GM23338 (cell line): ENCODE data around the gene PTPN20. TPM values are rescaled to one million over a fixed set of nuclear protein-coding genes. Genes with fewer than 3 reads are reported as not detected.

Source experiments
- ATAC-seq: fragments of 200-7000 bp; cut with Tn5 transposase; 3 replicates; pipeline ENCODE4 v1.9.1; 2020
- DNase-seq: peaks from one replicate; pipeline ENCODE4 v3.0.0-alpha.2; 2015; ENCODE audit warnings: low spot score
- H2AFZ ChIP-seq: fragments of 200-600 bp; sonication (generic); 2 replicates; pipeline ENCODE4 v1.8.0; 2016; ENCODE audit warnings: antibody characterized with exemption, mild to moderate bottlenecking, moderate library complexity
- H3F3A ChIP-seq: fragments of 200-600 bp; sonication (generic); replicated peaks from 2 replicates; pipeline ENCODE4 v1.8.0; 2017; ENCODE audit warnings: antibody characterized with exemption, mixed run types, low read depth
- H3K27ac ChIP-seq: fragments of 200-600 bp; sonication (generic); 2 replicates; pipeline ENCODE4 v1.6.1; 2016; ENCODE audit warnings: low read depth
- H3K27me3 ChIP-seq: fragments of 200-600 bp; sonication (generic); 2 replicates; pipeline ENCODE4 v1.8.0; 2016; ENCODE audit warnings: mild to moderate bottlenecking, mixed run types, moderate library complexity; ENCODE audit not compliant: insufficient read depth
- H3K36me3 ChIP-seq: fragments of 200-600 bp; sonication (generic); 2 replicates; pipeline ENCODE4 v1.8.0; 2016; ENCODE audit warnings: mild to moderate bottlenecking; ENCODE audit not compliant: insufficient read depth
- H3K4me1 ChIP-seq: fragments of 200-600 bp; sonication (generic); 2 replicates; pipeline ENCODE4 v1.8.0; 2016; ENCODE audit warnings: mild to moderate bottlenecking, moderate library complexity; ENCODE audit not compliant: insufficient read depth
- H3K4me2 ChIP-seq: fragments of 200-600 bp; sonication (generic); 2 replicates; pipeline ENCODE4 v1.7.1; 2017; ENCODE audit warnings: mixed run types
- H3K4me3 ChIP-seq: fragments of 200-600 bp; sonication (generic); 2 replicates; pipeline ENCODE4 v1.6.1; 2016; ENCODE audit warnings: mixed run types
- H3K79me2 ChIP-seq: fragments of 200-600 bp; sonication (generic); replicated peaks from 2 replicates; pipeline ENCODE4 v1.8.0; 2017; ENCODE audit warnings: mild to moderate bottlenecking; ENCODE audit not compliant: insufficient read depth
- H3K9me2 ChIP-seq: fragments of 200-600 bp; sonication (generic); 2 replicates; pipeline ENCODE4 v1.8.0; 2017; ENCODE audit not compliant: insufficient read depth
- H4K20me1 ChIP-seq: fragments of 200-600 bp; sonication (generic); replicated peaks from 2 replicates; pipeline ENCODE4 v1.8.0; 2017; ENCODE audit warnings: mild to moderate bottlenecking; ENCODE audit not compliant: insufficient read depth
- H3K27ac Mint-ChIP-seq: 2 replicates; pipeline ENCODE4 v1.8.0; 2020; ENCODE audit warnings: inconsistent platforms, mild to moderate bottlenecking, moderate library complexity, mixed read lengths
- H3K27me3 Mint-ChIP-seq: 3 replicates; pipeline ENCODE4 v1.8.0; 2022; ENCODE audit warnings: low read depth, mild to moderate bottlenecking, moderate library complexity, mixed read lengths, inconsistent platforms; ENCODE audit not compliant: insufficient read depth, poor library complexity
- H3K36me3 Mint-ChIP-seq: 3 replicates; pipeline ENCODE4 v1.8.0; 2021; ENCODE audit warnings: low read depth, mild to moderate bottlenecking, inconsistent platforms, moderate library complexity, mixed read lengths
- H3K4me1 Mint-ChIP-seq: 3 replicates; pipeline ENCODE4 v1.8.0; 2020; ENCODE audit warnings: mild to moderate bottlenecking, inconsistent platforms, mixed read lengths
- H3K4me3 Mint-ChIP-seq: 3 replicates; pipeline ENCODE4 v1.8.0; 2021; ENCODE audit warnings: moderate library complexity, mild to moderate bottlenecking, inconsistent platforms, mixed read lengths
- H3K9me3 Mint-ChIP-seq: 3 replicates; pipeline ENCODE4 v1.8.0; 2020; ENCODE audit warnings: moderate library complexity, mild to moderate bottlenecking, inconsistent platforms, mixed read lengths
- CREB1 ChIP-seq: fragments of 250-450 bp; sonication (Bioruptor Pico); IDR thresholded peaks from 2 replicates; pipeline ENCODE4 v1.5.0; 2020; ENCODE audit warnings: low read depth, mild to moderate bottlenecking, moderate library complexity
- EZH2phosphoT487 ChIP-seq: fragments of 200-600 bp; sonication (generic); IDR thresholded peaks from one replicate; pipeline ENCODE4 v1.8.1; 2018; ENCODE audit warnings: antibody characterized with exemption; ENCODE audit not compliant: unreplicated experiment
- JUNB ChIP-seq: IDR thresholded peaks from one replicate; pipeline ENCODE4 v1.6.1; 2016; ENCODE audit warnings: antibody characterized with exemption; ENCODE audit not compliant: unreplicated experiment
- NANOG ChIP-seq: IDR thresholded peaks from 2 replicates; pipeline ENCODE4 v1.6.1; 2016; ENCODE audit warnings: antibody characterized with exemption, borderline replicate concordance
- STAT1 ChIP-seq: IDR thresholded peaks from one replicate; pipeline ENCODE4 v1.6.1; 2016; ENCODE audit warnings: antibody characterized with exemption; ENCODE audit not compliant: unreplicated experiment
- ZNF114 ChIP-seq: fragments of 250-450 bp; sonication (Bioruptor Pico); IDR thresholded peaks from 2 replicates; pipeline ENCODE4 v1.5.0; 2020; ENCODE audit warnings: mild to moderate bottlenecking, moderate library complexity
- ZNF331 ChIP-seq: fragments of 250-450 bp; sonication (Bioruptor Pico); IDR thresholded peaks from 2 replicates; pipeline ENCODE4 v1.5.0; 2020; ENCODE audit warnings: low read depth, mild to moderate bottlenecking, moderate library complexity
- polyA plus RNA-seq: library from polyadenylated mRNA; unstranded; fragments of >200 nt; fragmentation: Nextera tagmentation; extraction: Ambion mirVana; gene quantifications from 2 replicates; pipeline ENCODE4 v1.2.1, GENCODE V29; 2016
- total RNA-seq: library from RNA; depleted of rRNA; stranded (reverse); fragments of >200 nt; shearing (Covaris generic); gene quantifications from 2 replicates; pipeline ENCODE4 v1.2.3, GENCODE V29; 2014
- TF ChIP-seq, protein P1 (sequence below), 2 experiments: fragments of 200-600 bp in 1 of 2; sonication (generic) in 1 of 2; conservative IDR thresholded peaks; 2 replicates each; pipeline versions ENCODE4 v1.5.1 to v1.6.1; 2016 to 2017; ENCODE audit warnings: antibody characterized with exemption in 2 of 2, low read depth in 2 of 2, mild to moderate bottlenecking in 2 of 2, moderate library complexity in 1 of 2
- TF ChIP-seq, protein P2 (sequence below): IDR thresholded peaks from one replicate; pipeline ENCODE4 v1.6.1; 2018; ENCODE audit warnings: antibody characterized with exemption; ENCODE audit not compliant: unreplicated experiment
- TF ChIP-seq, protein P3 (sequence below): IDR thresholded peaks from 2 replicates; pipeline ENCODE4 v1.6.1; 2016; ENCODE audit warnings: antibody characterized with exemption

The PTPN20 gene
- total and polyA plus RNA-seq, 2 experiments from 2014 or later, result 0.13 TPM; not detected in 1

DNA sequence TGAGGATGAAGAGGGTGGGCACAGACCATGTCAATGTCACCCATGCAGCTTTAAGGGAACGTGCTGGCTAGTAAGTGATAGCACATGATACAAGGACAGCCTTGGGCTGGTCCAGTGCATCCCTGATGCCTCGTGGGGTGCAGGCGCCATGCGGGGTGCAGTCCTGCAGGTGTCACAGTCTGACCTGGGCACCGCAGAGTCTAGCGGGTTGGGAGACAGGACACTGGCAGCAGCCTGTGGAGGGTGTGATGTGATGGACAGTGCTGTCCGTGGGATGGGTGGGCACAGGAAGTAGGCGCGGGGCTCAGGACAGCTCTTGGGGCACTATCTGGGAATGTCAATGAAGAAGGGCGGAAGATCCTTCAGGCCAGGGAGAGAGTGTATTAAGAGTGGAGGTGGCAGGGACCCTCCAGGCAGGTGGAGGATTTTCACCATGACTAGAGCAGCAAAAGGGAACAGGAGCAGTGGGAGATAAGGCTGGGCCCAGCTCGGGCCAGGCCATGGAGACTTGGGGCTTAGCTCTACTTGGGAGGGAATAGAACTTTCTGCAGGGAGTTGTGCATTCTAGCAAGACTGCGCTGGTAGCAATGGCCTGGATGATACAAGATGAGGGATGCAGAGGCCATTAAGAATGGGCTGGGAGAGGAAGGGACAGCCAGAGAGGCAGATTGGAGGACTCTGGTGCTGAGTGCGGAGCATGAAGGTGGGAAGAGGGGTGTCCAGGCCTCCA lies 122.5 kb downstream of the PTPN20 start:
- H4K20me1 ChIP-seq, result no peaks in the 10 kb centered on the region
- H3K27ac ChIP-seq, result no peak overlapping the region
- no peaks in the 10 kb centered on the region for H3K4me1 ChIP-seq
- H3K4me2 ChIP-seq, result no peak overlapping the region
- no peaks in the 10 kb centered on the region; the same call in 1 of the 2 replicates for H3K9me2 ChIP-seq
- no peaks in the 10 kb centered on the region for H3K9me3 Mint-ChIP-seq
- no peaks in the 10 kb centered on the region for H3F3A ChIP-seq
- DNase-seq (no peak), ATAC-seq (no peak)
- H3K36me3 ChIP-seq, result no peaks in the 10 kb centered on the region
- no peaks in the 10 kb centered on the region for H3K36me3 Mint-ChIP-seq
- H3K4me1 Mint-ChIP-seq, result no peaks in the 10 kb centered on the region
- no peak overlapping the region for H3K27ac Mint-ChIP-seq
- no peak overlapping the region for H2AFZ ChIP-seq
- no peaks in the 10 kb centered on the region for H3K27me3 ChIP-seq
- no peak overlapping the region for H3K4me3 ChIP-seq
- H3K27me3 Mint-ChIP-seq, result peaks cover 4% of the 10 kb centered on the region
- H3K79me2 ChIP-seq, result no peaks in the 10 kb centered on the region
- H3K4me3 Mint-ChIP-seq, result no peak overlapping the region
- TF ChIP-seq, protein P1, sequence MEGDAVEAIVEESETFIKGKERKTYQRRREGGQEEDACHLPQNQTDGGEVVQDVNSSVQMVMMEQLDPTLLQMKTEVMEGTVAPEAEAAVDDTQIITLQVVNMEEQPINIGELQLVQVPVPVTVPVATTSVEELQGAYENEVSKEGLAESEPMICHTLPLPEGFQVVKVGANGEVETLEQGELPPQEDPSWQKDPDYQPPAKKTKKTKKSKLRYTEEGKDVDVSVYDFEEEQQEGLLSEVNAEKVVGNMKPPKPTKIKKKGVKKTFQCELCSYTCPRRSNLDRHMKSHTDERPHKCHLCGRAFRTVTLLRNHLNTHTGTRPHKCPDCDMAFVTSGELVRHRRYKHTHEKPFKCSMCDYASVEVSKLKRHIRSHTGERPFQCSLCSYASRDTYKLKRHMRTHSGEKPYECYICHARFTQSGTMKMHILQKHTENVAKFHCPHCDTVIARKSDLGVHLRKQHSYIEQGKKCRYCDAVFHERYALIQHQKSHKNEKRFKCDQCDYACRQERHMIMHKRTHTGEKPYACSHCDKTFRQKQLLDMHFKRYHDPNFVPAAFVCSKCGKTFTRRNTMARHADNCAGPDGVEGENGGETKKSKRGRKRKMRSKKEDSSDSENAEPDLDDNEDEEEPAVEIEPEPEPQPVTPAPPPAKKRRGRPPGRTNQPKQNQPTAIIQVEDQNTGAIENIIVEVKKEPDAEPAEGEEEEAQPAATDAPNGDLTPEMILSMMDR (conservative IDR thresholded peaks at IDR 0.05; ENCODE audit: low read depth in 2 of 2), result no peak
- TF ChIP-seq, protein P2, sequence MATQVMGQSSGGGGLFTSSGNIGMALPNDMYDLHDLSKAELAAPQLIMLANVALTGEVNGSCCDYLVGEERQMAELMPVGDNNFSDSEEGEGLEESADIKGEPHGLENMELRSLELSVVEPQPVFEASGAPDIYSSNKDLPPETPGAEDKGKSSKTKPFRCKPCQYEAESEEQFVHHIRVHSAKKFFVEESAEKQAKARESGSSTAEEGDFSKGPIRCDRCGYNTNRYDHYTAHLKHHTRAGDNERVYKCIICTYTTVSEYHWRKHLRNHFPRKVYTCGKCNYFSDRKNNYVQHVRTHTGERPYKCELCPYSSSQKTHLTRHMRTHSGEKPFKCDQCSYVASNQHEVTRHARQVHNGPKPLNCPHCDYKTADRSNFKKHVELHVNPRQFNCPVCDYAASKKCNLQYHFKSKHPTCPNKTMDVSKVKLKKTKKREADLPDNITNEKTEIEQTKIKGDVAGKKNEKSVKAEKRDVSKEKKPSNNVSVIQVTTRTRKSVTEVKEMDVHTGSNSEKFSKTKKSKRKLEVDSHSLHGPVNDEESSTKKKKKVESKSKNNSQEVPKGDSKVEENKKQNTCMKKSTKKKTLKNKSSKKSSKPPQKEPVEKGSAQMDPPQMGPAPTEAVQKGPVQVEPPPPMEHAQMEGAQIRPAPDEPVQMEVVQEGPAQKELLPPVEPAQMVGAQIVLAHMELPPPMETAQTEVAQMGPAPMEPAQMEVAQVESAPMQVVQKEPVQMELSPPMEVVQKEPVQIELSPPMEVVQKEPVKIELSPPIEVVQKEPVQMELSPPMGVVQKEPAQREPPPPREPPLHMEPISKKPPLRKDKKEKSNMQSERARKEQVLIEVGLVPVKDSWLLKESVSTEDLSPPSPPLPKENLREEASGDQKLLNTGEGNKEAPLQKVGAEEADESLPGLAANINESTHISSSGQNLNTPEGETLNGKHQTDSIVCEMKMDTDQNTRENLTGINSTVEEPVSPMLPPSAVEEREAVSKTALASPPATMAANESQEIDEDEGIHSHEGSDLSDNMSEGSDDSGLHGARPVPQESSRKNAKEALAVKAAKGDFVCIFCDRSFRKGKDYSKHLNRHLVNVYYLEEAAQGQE, result no peak
- TF ChIP-seq JUNB (no peak), NANOG (no peak)

DNA sequence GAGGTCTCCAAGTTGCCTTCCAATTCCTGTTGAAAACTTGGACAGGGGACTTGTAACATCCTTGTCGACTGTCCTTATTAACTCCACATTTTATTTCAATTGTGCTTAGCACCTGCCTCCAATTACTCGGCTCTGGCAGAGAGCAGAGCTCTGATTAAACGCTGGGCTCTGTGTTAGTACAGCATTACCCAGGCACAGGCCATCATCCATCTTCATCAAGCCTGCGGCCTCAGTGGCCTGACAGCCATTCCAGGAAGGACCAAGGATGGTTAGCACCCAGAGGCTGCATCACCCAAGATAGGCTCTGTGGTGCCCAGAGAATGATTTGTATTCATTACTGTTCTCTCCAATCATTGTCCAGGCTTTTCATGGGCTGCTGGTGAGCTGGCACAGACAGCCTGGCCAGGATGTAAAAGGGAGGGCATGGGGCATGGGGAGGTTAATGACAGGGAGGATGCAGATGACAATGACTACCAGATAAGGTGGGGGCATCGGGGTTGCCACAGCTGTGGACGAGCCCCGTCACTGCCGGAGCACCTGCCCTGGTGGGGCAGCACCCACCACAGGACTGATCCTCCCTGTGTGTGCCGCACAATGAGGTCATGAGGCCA lies 123.3 kb downstream of the PTPN20 start:
- ATAC-seq, result no peak
- H4K20me1 ChIP-seq, result no peaks in the 10 kb centered on the region
- no peak overlapping the region for H3K4me3 Mint-ChIP-seq
- H3K27me3 ChIP-seq, result no peaks in the 10 kb centered on the region
- no peak overlapping the region for H3K4me2 ChIP-seq
- no peak overlapping the region for H3K4me3 ChIP-seq
- no peaks in the 10 kb centered on the region; the same call in 1 of the 2 replicates for H3K9me2 ChIP-seq
- no peaks in the 10 kb centered on the region for H3K36me3 Mint-ChIP-seq
- no peak for DNase-seq
- H3K36me3 ChIP-seq, result no peaks in the 10 kb centered on the region
- H3K27ac ChIP-seq, result no peak overlapping the region
- H2AFZ ChIP-seq, result no peak overlapping the region
- no peak overlapping the region for H3K27ac Mint-ChIP-seq
- no peaks in the 10 kb centered on the region for H3K9me3 Mint-ChIP-seq
- H3K79me2 ChIP-seq, result no peaks in the 10 kb centered on the region
- no peaks in the 10 kb centered on the region for H3K4me1 Mint-ChIP-seq
- H3K4me1 ChIP-seq, result no peaks in the 10 kb centered on the region
- H3K27me3 Mint-ChIP-seq, result peaks cover 4% of the 10 kb centered on the region
- no peaks in the 10 kb centered on the region for H3F3A ChIP-seq
- TF ChIP-seq, protein P2, result no peak
- TF ChIP-seq, protein P3, sequence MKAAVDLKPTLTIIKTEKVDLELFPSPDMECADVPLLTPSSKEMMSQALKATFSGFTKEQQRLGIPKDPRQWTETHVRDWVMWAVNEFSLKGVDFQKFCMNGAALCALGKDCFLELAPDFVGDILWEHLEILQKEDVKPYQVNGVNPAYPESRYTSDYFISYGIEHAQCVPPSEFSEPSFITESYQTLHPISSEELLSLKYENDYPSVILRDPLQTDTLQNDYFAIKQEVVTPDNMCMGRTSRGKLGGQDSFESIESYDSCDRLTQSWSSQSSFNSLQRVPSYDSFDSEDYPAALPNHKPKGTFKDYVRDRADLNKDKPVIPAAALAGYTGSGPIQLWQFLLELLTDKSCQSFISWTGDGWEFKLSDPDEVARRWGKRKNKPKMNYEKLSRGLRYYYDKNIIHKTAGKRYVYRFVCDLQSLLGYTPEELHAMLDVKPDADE, result no peak
- no peak for TF ChIP-seq CREB1 (CRISPR knock-in tag)
- TF ChIP-seq EZH2phosphoT487, result no peak
- TF ChIP-seq STAT1, result no peak
- TF ChIP-seq JUNB, result no peak
- no peak for TF ChIP-seq ZNF114 (CRISPR knock-in tag)
- TF ChIP-seq ZNF331 (CRISPR knock-in tag), result no peak
